ENCODE measurements around the gene CLDN9.

Gene CLDN9, protein sequence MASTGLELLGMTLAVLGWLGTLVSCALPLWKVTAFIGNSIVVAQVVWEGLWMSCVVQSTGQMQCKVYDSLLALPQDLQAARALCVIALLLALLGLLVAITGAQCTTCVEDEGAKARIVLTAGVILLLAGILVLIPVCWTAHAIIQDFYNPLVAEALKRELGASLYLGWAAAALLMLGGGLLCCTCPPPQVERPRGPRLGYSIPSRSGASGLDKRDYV

DNA sequence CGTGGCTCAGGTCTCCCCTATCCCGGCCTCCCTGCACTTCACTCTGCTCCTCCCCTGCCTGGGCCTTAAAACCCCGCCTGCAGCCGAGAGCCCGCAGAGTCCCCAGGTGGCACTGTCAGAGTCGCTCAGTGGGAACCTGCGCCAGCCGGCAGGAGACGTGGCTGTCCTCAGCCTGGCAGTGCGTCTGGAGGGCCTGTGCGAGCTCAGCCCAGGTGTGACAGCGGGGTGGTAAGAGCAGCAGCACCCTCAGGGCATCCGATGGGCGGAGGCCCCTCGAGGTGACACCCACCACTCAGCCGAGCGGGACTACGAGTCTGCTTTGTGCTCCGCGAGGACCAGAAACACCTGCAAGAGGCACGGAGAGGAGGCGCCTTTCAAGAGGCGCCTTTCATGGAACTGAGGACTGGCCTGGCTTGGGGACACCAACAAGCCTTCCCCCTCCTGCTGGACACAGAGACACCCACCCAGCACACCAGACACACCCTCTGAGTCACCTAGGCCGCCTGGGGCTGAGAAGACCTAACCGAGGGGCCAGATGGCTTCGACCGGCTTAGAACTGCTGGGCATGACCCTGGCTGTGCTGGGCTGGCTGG, at the start of gene CLDN9:
TSS of gene CLDN9 (plus strand) at position 96 of the 593 bp plus-strand sequence. CDS start at position 536, 440 bp downstream.
- DNase-seq (ENCODE audit: low spot score): no peak

DNA sequence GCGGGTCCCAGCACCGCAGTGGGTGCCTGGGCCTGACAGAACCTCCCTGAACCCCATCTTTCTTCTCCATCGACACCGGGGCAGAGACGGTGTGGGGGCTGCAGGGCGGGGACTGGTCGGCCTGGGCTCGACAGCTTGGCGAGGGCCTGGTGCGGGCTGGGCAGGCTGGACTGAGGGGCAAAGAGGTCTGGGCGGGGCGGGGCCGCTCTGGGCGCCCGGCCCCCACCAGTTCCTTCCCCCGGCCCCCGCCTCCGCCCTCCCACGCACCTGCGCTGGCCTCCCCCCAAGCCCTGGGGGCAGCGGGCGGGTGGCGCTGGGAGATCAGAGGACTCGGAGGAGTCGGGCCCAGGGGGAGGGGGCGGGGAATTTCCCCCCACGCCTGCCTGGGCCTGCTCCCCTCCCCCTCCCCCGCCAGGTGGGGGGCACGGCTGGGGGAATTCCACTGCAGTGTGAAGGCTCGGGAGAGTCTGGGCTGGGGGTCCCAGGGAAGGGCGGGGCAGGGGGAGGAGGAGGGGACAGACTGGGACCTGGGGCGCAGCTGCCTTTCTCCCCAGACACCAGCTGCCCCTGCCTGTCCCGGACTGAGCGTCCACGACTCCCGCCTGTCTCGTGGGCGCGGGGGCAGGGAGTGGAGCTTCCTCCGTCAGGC, 49.5 kb upstream of the CLDN9 start:
- DNase-seq (ENCODE audit: low spot score): no peak

DNA sequence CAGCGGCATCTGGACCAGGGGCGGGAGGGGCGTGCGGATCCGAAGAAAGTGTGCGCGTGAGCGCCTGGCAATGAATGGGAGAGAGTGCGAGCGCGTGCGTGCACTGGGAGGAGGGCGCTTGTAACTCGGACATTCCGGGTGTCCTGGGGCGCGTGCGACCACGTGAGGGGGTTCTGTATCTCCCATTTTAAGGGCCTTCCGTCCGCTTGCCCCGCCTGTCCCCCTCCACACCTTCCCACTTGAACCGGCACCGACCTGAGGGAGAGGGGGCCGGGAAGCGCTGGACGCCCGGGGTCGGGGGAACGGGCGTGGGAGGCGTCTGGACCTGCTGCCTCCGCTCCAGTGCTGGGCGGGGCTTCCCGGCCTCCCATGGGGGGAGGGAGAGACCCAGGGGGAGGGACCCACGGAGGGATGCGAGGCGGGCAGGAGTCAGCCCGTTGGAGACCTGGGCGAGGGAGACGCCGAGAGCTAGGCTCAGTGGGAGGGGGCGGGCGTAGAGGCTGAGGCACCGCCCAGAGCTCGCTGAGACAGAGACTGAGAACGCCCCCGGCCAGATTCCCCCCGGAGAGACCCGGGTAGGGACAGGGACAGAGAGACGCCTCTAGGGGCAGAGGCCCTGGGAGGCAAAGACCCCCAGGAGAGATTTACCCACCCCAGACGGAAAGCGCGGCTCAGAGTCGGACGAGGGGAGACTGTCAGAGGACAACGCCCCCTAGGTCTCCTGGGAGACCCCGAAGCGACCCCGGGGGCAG, 48.8 kb upstream of the CLDN9 start, which contains the start of gene KREMEN2:
TSS of gene KREMEN2 (plus strand) at position 553 of the 752 bp plus-strand sequence. CDS start 246 bp downstream, outside the sequence.
- peak; percentile 87 for DNase-seq (ENCODE audit: low spot score)

GRCh38 chr16:2964475-2965336, 48.0 kb upstream of the CLDN9 start:
- peak; percentile 91 for DNase-seq (ENCODE audit: low spot score)

GRCh38 chr16:2966043-2966807, 46.5 kb upstream of the CLDN9 start:
- no peak for DNase-seq (ENCODE audit: low spot score)

DNA sequence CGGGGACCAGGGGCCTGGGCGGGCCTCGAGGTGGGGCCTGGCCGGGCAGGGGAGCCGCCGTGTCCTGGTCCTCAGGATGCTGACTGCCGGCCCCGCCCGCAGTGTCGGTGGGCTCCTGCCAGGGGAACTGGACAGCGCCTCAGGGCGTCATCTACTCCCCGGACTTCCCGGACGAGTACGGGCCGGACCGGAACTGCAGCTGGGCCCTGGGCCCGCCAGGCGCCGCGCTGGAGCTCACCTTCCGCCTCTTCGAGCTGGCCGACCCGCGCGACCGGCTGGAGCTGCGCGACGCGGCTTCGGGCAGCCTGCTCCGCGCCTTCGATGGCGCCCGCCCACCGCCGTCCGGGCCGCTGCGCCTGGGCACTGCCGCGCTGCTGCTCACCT, 45.9 kb upstream of the CLDN9 start:
- no peak for DNase-seq (ENCODE audit: low spot score)

- DNase-seq (ENCODE audit: low spot score): no peak
Observed at GRCh38 chr16:2967211-2967631, 45.5 kb upstream of the CLDN9 start.

GRCh38 chr16:2967721-2968161, 45.0 kb upstream of the CLDN9 start:
- no peak for DNase-seq (ENCODE audit: low spot score)

DNA sequence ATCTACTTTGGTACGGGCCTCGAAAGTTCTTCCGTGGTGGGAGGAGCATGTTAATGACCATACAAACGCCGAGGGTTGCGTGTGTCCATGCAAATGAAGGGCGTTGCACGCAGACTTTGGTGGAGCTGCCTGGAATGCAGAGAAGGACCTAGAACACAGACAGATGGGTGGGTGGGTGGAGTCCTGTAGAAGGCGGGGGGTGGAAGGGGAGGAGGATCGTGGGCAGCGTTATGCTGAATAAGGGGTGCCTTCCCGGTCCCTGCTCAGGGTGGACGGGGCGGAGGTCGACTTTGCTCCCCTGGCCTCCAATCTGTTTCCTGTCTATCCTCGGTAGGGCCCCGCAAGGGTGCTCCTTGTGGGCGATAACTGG, 44.4 kb upstream of the CLDN9 start:
- DNase-seq (ENCODE audit: low spot score): no peak

- DNase-seq (ENCODE audit: low spot score): peak; percentile 92
Observed at GRCh38 chr16:2968738-2969544, 43.8 kb upstream of the CLDN9 start, which contains the start of gene PAQR4. Gene PAQR4 (plus strand): TSS chr16:2969348. CDS start chr16:2969675, 327 bp downstream.

- DNase-seq (ENCODE audit: low spot score): peak; percentile 85
Observed at GRCh38 chr16:2969545-2970521, 42.9 kb upstream of the CLDN9 start.

- DNase-seq (ENCODE audit: low spot score): no peak
Observed at GRCh38 chr16:2970563-2970962, 42.2 kb upstream of the CLDN9 start.

- DNase-seq (ENCODE audit: low spot score): no peak
Observed at GRCh38 chr16:2971134-2971984, 41.4 kb upstream of the CLDN9 start.

DNA sequence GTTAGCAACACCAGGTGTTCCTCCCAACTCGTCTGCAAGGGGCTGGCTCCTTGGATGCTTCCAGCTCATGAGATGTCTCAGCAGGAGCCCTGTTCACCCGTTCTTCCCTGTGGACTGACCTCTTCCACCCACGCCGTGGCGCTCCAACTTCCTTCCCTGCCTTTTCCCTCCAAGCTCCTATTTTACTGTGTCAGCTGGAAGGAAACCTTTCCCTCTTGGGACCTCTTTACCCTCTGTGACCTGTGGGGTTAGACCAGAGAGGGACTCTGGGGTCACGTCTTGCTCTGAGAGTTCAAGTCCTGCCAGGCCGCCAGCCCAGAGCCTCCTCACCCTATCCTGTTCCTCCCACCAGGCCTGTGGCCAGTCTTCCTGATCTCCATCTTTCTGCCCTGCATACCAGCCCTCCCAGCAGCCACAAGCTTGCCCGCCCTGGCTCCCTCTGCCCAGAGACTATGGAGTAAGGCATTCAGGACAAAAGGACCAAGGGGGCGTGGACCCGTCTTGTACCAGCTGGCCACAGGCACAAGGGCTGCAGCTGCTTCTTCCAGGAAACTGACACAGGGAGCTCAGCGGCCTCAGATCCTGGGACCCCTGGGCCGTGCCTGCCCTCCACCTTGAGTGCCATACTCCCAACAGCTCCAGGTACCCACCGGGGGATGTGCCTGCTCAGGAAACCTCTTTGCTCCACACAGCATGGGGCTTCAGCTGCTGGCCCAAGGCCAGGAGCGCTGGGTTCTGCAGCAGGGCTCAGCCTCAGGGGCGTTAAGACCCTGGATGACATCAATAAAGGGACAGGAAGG, 40.5 kb upstream of the CLDN9 start:
- DNase-seq (ENCODE audit: low spot score): no peak

- DNase-seq (ENCODE audit: low spot score): no peak
Observed at GRCh38 chr16:2973093-2973492, 39.6 kb upstream of the CLDN9 start.

DNA sequence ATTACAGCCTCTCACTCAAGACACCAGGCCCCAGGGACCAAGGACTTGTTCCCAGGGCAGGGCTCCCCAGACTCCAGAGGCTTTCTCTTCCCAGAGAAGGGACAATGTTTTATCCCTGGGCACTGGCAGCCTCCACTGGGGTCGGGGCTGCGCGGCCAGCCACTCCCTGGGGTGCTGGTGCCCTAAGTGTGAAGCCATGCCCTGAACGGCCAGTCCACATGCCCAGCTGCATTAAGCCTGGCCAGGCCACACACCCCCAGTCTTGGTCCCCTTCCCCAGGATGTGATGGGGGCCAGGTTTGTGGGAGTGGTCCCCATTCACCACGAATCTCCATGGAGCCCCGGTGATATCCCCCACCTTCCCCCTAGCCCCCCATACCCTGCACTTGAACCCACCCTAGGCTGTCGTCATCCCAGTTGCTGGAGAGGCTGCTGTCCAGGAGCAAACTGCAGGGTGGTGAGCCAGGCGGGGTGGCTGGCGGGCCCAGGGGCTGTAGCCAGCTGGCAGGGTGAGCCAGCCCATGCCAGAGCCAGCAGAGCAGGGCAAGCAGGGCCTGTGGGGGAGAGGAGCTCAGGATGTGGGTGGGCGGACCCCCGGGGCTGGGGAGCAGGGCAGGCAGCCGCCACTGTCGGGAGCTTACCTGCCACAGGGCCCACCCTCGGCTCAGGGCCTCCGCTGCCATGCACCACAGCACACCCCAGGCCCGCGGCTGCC, 39.0 kb upstream of the CLDN9 start:
- no peak for DNase-seq (ENCODE audit: low spot score)

Measured in D341Med (cell line).